ENCODE results near the gene MPP7.

- TF ChIP-seq, protein P1, sequence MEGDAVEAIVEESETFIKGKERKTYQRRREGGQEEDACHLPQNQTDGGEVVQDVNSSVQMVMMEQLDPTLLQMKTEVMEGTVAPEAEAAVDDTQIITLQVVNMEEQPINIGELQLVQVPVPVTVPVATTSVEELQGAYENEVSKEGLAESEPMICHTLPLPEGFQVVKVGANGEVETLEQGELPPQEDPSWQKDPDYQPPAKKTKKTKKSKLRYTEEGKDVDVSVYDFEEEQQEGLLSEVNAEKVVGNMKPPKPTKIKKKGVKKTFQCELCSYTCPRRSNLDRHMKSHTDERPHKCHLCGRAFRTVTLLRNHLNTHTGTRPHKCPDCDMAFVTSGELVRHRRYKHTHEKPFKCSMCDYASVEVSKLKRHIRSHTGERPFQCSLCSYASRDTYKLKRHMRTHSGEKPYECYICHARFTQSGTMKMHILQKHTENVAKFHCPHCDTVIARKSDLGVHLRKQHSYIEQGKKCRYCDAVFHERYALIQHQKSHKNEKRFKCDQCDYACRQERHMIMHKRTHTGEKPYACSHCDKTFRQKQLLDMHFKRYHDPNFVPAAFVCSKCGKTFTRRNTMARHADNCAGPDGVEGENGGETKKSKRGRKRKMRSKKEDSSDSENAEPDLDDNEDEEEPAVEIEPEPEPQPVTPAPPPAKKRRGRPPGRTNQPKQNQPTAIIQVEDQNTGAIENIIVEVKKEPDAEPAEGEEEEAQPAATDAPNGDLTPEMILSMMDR (IDR thresholded peaks at IDR 0.05; ENCODE audit: insufficient read depth, low read length, poor library complexity, severe bottlenecking), result no peak
- no peak for TF ChIP-seq EZH2phosphoT487 (conservative IDR thresholded peaks at IDR 0.05; ENCODE audit: low read length)
Measured at GRCh38 chr10:28281726-28282315, 21.0 kb downstream of the MPP7 start.

Measured in SU-DHL-6 (cell line).